Glutamatergic neuron (in vitro differentiated cells): Measurements from ENCODE around the gene ACHE. TPM values are rescaled to one million over a fixed set of nuclear protein-coding genes. Genes with fewer than 3 reads are reported as not detected.

Experiments
- DNase-seq: peaks from one replicate; pipeline ENCODE4 v3.0.0; 2022
- H3K27ac Mint-ChIP-seq: one replicate; pipeline ENCODE4 v1.8.0; 2020; ENCODE audit warnings: mild to moderate bottlenecking, mixed read lengths, inconsistent platforms; ENCODE audit not compliant: unreplicated experiment
- H3K27me3 Mint-ChIP-seq: one replicate; pipeline ENCODE4 v1.8.0; 2020; ENCODE audit warnings: mild to moderate bottlenecking, moderate library complexity, mixed read lengths, inconsistent platforms; ENCODE audit not compliant: unreplicated experiment
- H3K36me3 Mint-ChIP-seq: one replicate; pipeline ENCODE4 v1.8.0; 2020; ENCODE audit warnings: mild to moderate bottlenecking, mixed read lengths, inconsistent platforms; ENCODE audit not compliant: unreplicated experiment
- H3K4me1 Mint-ChIP-seq: one replicate; pipeline ENCODE4 v1.8.0; 2020; ENCODE audit warnings: mild to moderate bottlenecking, low read depth, mixed read lengths, inconsistent platforms; ENCODE audit not compliant: unreplicated experiment
- H3K4me3 Mint-ChIP-seq: one replicate; pipeline ENCODE4 v1.8.0; 2020; ENCODE audit warnings: mild to moderate bottlenecking, mixed read lengths, inconsistent platforms; ENCODE audit not compliant: unreplicated experiment
- H3K9me3 Mint-ChIP-seq: one replicate; pipeline ENCODE4 v1.8.0; 2020; ENCODE audit warnings: mild to moderate bottlenecking, moderate library complexity, mixed read lengths, inconsistent platforms; ENCODE audit not compliant: unreplicated experiment
- total RNA-seq: library from RNA; stranded (reverse); fragmentation: NEBNext Ultra II Directional; extraction: Animal tissue kit (Norgen Biotek cat#: 25700); gene quantifications from one replicate; pipeline ENCODE4 v1.2.1, GENCODE V29; 2021; ENCODE audit not compliant: unreplicated experiment
- TF ChIP-seq, protein P1 (sequence below): fragments of 200-600 bp; sonication (generic); IDR thresholded peaks from one replicate; pipeline ENCODE4 v1.5.0; 2021; ENCODE audit not compliant: partially characterized antibody, unreplicated experiment

ACHE gene
- total RNA-seq, 1 donor from 2014 or later, result 30.0 TPM

GRCh38 chr7:100865372-100865911, 30.2 kb downstream of the ACHE start:
- TF ChIP-seq, protein P1, sequence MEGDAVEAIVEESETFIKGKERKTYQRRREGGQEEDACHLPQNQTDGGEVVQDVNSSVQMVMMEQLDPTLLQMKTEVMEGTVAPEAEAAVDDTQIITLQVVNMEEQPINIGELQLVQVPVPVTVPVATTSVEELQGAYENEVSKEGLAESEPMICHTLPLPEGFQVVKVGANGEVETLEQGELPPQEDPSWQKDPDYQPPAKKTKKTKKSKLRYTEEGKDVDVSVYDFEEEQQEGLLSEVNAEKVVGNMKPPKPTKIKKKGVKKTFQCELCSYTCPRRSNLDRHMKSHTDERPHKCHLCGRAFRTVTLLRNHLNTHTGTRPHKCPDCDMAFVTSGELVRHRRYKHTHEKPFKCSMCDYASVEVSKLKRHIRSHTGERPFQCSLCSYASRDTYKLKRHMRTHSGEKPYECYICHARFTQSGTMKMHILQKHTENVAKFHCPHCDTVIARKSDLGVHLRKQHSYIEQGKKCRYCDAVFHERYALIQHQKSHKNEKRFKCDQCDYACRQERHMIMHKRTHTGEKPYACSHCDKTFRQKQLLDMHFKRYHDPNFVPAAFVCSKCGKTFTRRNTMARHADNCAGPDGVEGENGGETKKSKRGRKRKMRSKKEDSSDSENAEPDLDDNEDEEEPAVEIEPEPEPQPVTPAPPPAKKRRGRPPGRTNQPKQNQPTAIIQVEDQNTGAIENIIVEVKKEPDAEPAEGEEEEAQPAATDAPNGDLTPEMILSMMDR, result no peak
- H3K9me3 Mint-ChIP-seq, result peaks cover 5% of the 10 kb centered on the region
- H3K4me3 Mint-ChIP-seq, result no peak overlapping the region
- no peaks in the 10 kb centered on the region for H3K36me3 Mint-ChIP-seq
- H3K27ac Mint-ChIP-seq, result no peak overlapping the region
- H3K27me3 Mint-ChIP-seq, result peaks cover 7% of the 10 kb centered on the region
- H3K4me1 Mint-ChIP-seq, result peaks cover 1% of the 10 kb centered on the region
- DNase-seq, result no peak

- Mint-ChIP-seq H3K27ac (no peak overlapping the region), H3K36me3 (no peaks in the 10 kb centered on the region), H3K4me3 (no peak overlapping the region)
Measured at GRCh38 chr7:100864263-100864845, 31.3 kb downstream of the ACHE start.

GRCh38 chr7:100863406-100863950, 32.2 kb downstream of the ACHE start:
- peaks cover 1% of the 10 kb centered on the region for H3K4me1 Mint-ChIP-seq
- no peak for DNase-seq

More at GRCh38 chr7:100864263-100864845, 31.3 kb downstream of the ACHE start:
- H3K27me3 Mint-ChIP-seq, result peaks cover 7% of the 10 kb centered on the region
- H3K9me3 Mint-ChIP-seq, result peaks cover 5% of the 10 kb centered on the region
- TF ChIP-seq, protein P1, result no peak
- H3K4me1 Mint-ChIP-seq, result peaks cover 1% of the 10 kb centered on the region
- no peak for DNase-seq

DNA sequence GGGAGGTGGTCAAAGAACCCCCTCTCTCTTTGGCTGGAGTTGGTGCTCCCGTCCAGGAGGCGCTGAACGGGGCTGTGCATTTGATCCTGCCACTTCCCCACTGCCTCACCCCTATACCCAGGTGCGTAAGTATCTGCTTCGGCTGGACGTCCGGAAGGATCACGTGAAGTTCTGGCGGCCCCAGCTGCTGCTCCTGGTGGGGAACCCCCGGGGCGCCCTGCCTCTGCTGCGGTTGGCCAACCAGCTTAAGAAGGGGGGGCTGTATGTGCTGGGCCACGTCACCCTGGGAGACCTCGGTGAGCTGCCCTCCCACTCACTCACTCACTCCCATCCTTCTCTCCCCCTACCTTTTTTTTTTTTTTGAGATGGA, 34.1 kb downstream of the ACHE start:
- Mint-ChIP-seq H3K4me3 (no peak overlapping the region), H3K27me3 (peaks cover 7% of the 10 kb centered on the region), H3K4me1 (no peaks in the 10 kb centered on the region), H3K36me3 (no peaks in the 10 kb centered on the region), H3K27ac (no peak overlapping the region), H3K9me3 (peaks cover 3% of the 10 kb centered on the region)
- TF ChIP-seq, protein P1, result no peak
- no peak for DNase-seq

More at GRCh38 chr7:100863406-100863950, 32.2 kb downstream of the ACHE start:
- no peak overlapping the region for H3K4me3 Mint-ChIP-seq
- no peaks in the 10 kb centered on the region for H3K36me3 Mint-ChIP-seq
- no peak overlapping the region for H3K27ac Mint-ChIP-seq
- H3K27me3 Mint-ChIP-seq, result peaks cover 7% of the 10 kb centered on the region
- peaks cover 5% of the 10 kb centered on the region for H3K9me3 Mint-ChIP-seq
- TF ChIP-seq, protein P1, result no peak
